GM12873 (cell line): ENCODE results near the gene NWD2.

Source experiments
- CTCF ChIP-seq: IDR thresholded peaks from 2 replicates; pipeline ENCODE4 v1.5.1; 2012; ENCODE audit warnings: low read depth, mild to moderate bottlenecking, moderate library complexity, low read length, control low read depth; ENCODE audit not compliant: insufficient read depth; ENCODE audit errors: missing control alignments

The NWD2 gene

GRCh38 chr4:37430718-37431416 is 186.3 kb downstream of the NWD2 start:
- no peak for TF ChIP-seq CTCF

GRCh38 chr4:37431417-37431743 is 186.8 kb downstream of the NWD2 start:
- no peak for TF ChIP-seq CTCF

GRCh38 chr4:37434469-37434868 is 189.9 kb downstream of the NWD2 start:
- no peak for TF ChIP-seq CTCF

GRCh38 chr4:37436546-37436945 is 192.0 kb downstream of the NWD2 start:
- TF ChIP-seq CTCF = no peak

- no peak for TF ChIP-seq CTCF
Observed at GRCh38 chr4:37437163-37437562, 192.6 kb downstream of the NWD2 start.

GRCh38 chr4:37438564-37439279 is 194.2 kb downstream of the NWD2 start:
- TF ChIP-seq CTCF = no peak

GRCh38 chr4:37439809-37440474 is 195.4 kb downstream of the NWD2 start:
- no peak for TF ChIP-seq CTCF
